ENCODE results near the gene STAC3. TPM values are rescaled to one million over a fixed set of nuclear protein-coding genes. Genes with fewer than 3 reads are reported as not detected.

The STAC3 gene
- total and polyA plus RNA-seq, 2 donors from 2014 or later: 1.5 to 3.1 TPM

- Histone ChIP-seq H3K9me3 (ENCODE audit: control insufficient read depth in 2 of 3, insufficient read depth in 1 of 3, low read length in 3 of 3) (no peaks in the 10 kb centered on the region), H3K4me1 (ENCODE audit: control insufficient read depth in 2 of 3, insufficient read depth in 2 of 3, low read depth in 1 of 3, low read length in 3 of 3) (peaks cover 0 to 8% (median 4%) of the 10 kb centered on the region in 3 donors), H3K27me3 (ENCODE audit: control insufficient read depth, insufficient read depth, low read length) (peaks cover 14% of the 10 kb centered on the region), H3K36me3 (ENCODE audit: control insufficient read depth in 2 of 3, insufficient read depth in 3 of 3, low read length in 3 of 3) (peaks cover 2 to 7% (median 6%) of the 10 kb centered on the region in 3 donors), H3K9ac (ENCODE audit: low read length in 3 of 3) (no peak overlapping the region), H3K4me3 (ENCODE audit: low read length in 3 of 3) (no peak overlapping the region), H3K27ac (ENCODE audit: low read depth in 2 of 2, low read length in 2 of 2) (no peak overlapping the region)
- DNase-seq (no peak), FAIRE-seq (no peak)
- intact Hi-C loops (cut with DNase I): no loop called here
- TF ChIP-seq, protein P1, sequence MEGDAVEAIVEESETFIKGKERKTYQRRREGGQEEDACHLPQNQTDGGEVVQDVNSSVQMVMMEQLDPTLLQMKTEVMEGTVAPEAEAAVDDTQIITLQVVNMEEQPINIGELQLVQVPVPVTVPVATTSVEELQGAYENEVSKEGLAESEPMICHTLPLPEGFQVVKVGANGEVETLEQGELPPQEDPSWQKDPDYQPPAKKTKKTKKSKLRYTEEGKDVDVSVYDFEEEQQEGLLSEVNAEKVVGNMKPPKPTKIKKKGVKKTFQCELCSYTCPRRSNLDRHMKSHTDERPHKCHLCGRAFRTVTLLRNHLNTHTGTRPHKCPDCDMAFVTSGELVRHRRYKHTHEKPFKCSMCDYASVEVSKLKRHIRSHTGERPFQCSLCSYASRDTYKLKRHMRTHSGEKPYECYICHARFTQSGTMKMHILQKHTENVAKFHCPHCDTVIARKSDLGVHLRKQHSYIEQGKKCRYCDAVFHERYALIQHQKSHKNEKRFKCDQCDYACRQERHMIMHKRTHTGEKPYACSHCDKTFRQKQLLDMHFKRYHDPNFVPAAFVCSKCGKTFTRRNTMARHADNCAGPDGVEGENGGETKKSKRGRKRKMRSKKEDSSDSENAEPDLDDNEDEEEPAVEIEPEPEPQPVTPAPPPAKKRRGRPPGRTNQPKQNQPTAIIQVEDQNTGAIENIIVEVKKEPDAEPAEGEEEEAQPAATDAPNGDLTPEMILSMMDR (IDR thresholded peaks at IDR 0.05; ENCODE audit: borderline replicate concordance, extremely low read depth, insufficient read depth): no peak
Observed at GRCh38 chr12:57210461-57210860, 40.5 kb downstream of the STAC3 start.

- Histone ChIP-seq H3K36me3 (ENCODE audit: control insufficient read depth in 2 of 3, insufficient read depth in 3 of 3, low read length in 3 of 3) (peaks cover 2 to 7% (median 6%) of the 10 kb centered on the region in 3 donors), H3K9ac (ENCODE audit: low read length in 3 of 3) (no peak overlapping the region), H3K27me3 (ENCODE audit: control insufficient read depth, insufficient read depth, low read length) (peaks cover 9% of the 10 kb centered on the region), H3K4me1 (ENCODE audit: control insufficient read depth in 2 of 3, insufficient read depth in 2 of 3, low read depth in 1 of 3, low read length in 3 of 3) (peaks cover 0 to 8% (median 4%) of the 10 kb centered on the region in 3 donors), H3K4me3 (ENCODE audit: low read length in 3 of 3) (no peak overlapping the region), H3K9me3 (ENCODE audit: control insufficient read depth in 2 of 3, insufficient read depth in 1 of 3, low read length in 3 of 3) (no peaks in the 10 kb centered on the region), H3K27ac (ENCODE audit: low read depth in 2 of 2, low read length in 2 of 2) (no peak overlapping the region)
- TF ChIP-seq, protein P1 (IDR thresholded peaks at IDR 0.05; ENCODE audit: borderline replicate concordance, extremely low read depth, insufficient read depth): no peak
- no peak for DNase-seq
- FAIRE-seq: no peak
- intact Hi-C loops (cut with DNase I): no loop called here
Observed at GRCh38 chr12:57209916-57210315, 41.1 kb downstream of the STAC3 start.

DNA sequence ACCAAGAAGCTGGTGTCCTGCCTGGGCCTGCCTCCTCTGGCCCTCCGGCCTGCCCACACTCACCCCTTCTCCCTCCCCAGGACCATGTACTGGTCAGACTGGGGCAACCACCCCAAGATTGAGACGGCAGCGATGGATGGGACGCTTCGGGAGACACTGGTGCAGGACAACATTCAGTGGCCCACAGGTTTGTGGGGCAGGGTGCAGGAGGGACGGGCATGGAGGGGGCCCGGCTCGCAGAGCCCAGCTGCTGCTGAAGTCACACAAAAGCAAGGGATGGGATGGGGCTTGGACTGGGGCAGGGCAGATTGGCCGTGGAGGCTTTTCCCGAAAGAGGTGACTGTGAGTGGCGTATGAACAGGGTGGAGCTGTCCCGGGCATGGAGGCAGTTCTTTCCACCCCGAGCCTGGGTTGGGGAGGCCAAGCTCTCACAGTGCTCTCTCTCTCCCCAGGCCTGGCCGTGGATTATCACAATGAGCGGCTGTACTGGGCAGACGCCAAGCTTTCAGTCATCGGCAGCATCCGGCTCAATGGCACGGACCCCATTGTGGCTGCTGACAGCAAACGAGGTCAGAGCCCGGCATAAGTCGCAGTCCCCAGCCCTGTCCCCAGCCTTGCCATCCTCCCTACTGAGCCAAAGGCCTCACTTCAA, 42.2 kb downstream of the STAC3 start:
- intact Hi-C loops (cut with DNase I): no loop called here

More for the DNA sequence above, 42.2 kb downstream of the STAC3 start:
- Histone ChIP-seq H3K4me3 (ENCODE audit: low read length in 3 of 3) (no peak overlapping the region), H3K9ac (ENCODE audit: low read length in 3 of 3) (no peak overlapping the region), H3K9me3 (ENCODE audit: control insufficient read depth in 2 of 3, insufficient read depth in 1 of 3, low read length in 3 of 3) (no peaks in the 10 kb centered on the region), H3K27me3 (ENCODE audit: control insufficient read depth, insufficient read depth, low read length) (no peaks in the 10 kb centered on the region), H3K27ac (ENCODE audit: low read depth in 2 of 2, low read length in 2 of 2) (no peak overlapping the region), H3K4me1 (ENCODE audit: control insufficient read depth in 2 of 3, insufficient read depth in 2 of 3, low read depth in 1 of 3, low read length in 3 of 3) (peaks cover 0 to 4% (median 4%) of the 10 kb centered on the region in 3 donors), H3K36me3 (ENCODE audit: control insufficient read depth in 2 of 3, insufficient read depth in 3 of 3, low read length in 3 of 3) (peaks cover 2 to 7% (median 6%) of the 10 kb centered on the region in 3 donors)
- TF ChIP-seq, protein P1 (IDR thresholded peaks at IDR 0.05; ENCODE audit: borderline replicate concordance, extremely low read depth, insufficient read depth): no peak
- DNase-seq: no peak
- no peak for FAIRE-seq

All from kidney (tissue), 14 donors.